Keratinocyte (primary cell): ENCODE measurements around the gene NSF. TPM values are rescaled to one million over a fixed set of nuclear protein-coding genes. Genes with fewer than 3 reads are reported as not detected.

Experiments used
- DNase-seq: peaks from one replicate; pipeline ENCODE4 v3.0.0-alpha.2; 2011; ENCODE audit warnings: low read depth, missing footprints, low spot score
- FAIRE-seq: peaks from 2 replicates; lab custom pipeline; 2011; peaks lifted over from hg19 to GRCh38; lab: Jason Lieb, UNC
- H2AFZ ChIP-seq: 2 replicates; pipeline ENCODE4 v1.6.0; 2012; ENCODE audit warnings: low read length, control low read depth, inconsistent platforms; ENCODE audit not compliant: control insufficient read depth
- H3K27ac ChIP-seq: 2 replicates; pipeline ENCODE4 v1.5.1; 2011; ENCODE audit warnings: low read length; ENCODE audit not compliant: control insufficient read depth, insufficient read depth
- H3K27me3 ChIP-seq: 3 replicates; pipeline ENCODE4 v1.6.0; 2011; ENCODE audit warnings: low read length; ENCODE audit not compliant: control insufficient read depth, insufficient read depth; ENCODE audit errors: extremely low read depth
- H3K36me3 ChIP-seq, 2 experiments: 2 replicates in 1 of 2; 3 replicates in 1 of 2; pipeline ENCODE4 v1.5.1; 2011; ENCODE audit warnings: low read length in 2 of 2, mild to moderate bottlenecking in 1 of 2; ENCODE audit not compliant: control insufficient read depth in 2 of 2, insufficient read depth in 2 of 2; ENCODE audit errors: extremely low read depth in 1 of 2
- H3K4me1 ChIP-seq: 3 replicates; pipeline ENCODE4 v1.5.1; 2011; ENCODE audit warnings: low read length; ENCODE audit not compliant: control insufficient read depth, insufficient read depth; ENCODE audit errors: extremely low read depth
- H3K4me2 ChIP-seq: 3 replicates; pipeline ENCODE4 v1.6.0; 2011; ENCODE audit warnings: low read depth, low read length; ENCODE audit not compliant: control insufficient read depth, insufficient read depth; ENCODE audit errors: extremely low read depth
- H3K4me3 ChIP-seq, 3 experiments: fragments of 200-600 bp in 1 of 3; sonication (generic) in 1 of 3; 2 replicates in 2 of 3; 3 replicates in 1 of 3; pipeline ENCODE4 v1.5.1; 2011 to 2016; ENCODE audit warnings: low read length in 3 of 3, mild to moderate bottlenecking in 3 of 3, control low read depth in 2 of 3, inconsistent platforms in 1 of 3, low read depth in 1 of 3, mixed read lengths in 1 of 3, mixed run types in 1 of 3, moderate library complexity in 1 of 3; ENCODE audit not compliant: control insufficient read depth in 2 of 3, insufficient read depth in 2 of 3; ENCODE audit errors: extremely low read depth in 1 of 3
- H3K79me2 ChIP-seq: 2 replicates; pipeline ENCODE4 v1.6.0; 2012; ENCODE audit warnings: low read length; ENCODE audit not compliant: control insufficient read depth, insufficient read depth
- H3K9ac ChIP-seq: 3 replicates; pipeline ENCODE4 v1.6.0; 2011; ENCODE audit warnings: low read length; ENCODE audit not compliant: control insufficient read depth, insufficient read depth; ENCODE audit errors: extremely low read depth
- H3K9me1 ChIP-seq: 3 replicates; pipeline ENCODE4 v1.6.0; 2011; ENCODE audit warnings: low read length; ENCODE audit not compliant: control insufficient read depth, insufficient read depth; ENCODE audit errors: extremely low read depth
- H3K9me3 ChIP-seq: 2 replicates; pipeline ENCODE4 v1.5.1; 2012; ENCODE audit warnings: low read depth, low read length; ENCODE audit not compliant: control insufficient read depth
- H4K20me1 ChIP-seq: 3 replicates; pipeline ENCODE4 v1.6.0; 2011; ENCODE audit warnings: low read length; ENCODE audit not compliant: control insufficient read depth, insufficient read depth; ENCODE audit errors: extremely low read depth
- EZH2 ChIP-seq: IDR thresholded peaks from one replicate; pipeline ENCODE4 v1.6.1; 2012; ENCODE audit warnings: inconsistent platforms, mild to moderate bottlenecking, low read length, moderate library complexity
- dilution Hi-C: fragments of 300-500 bp; cut with MboI; formaldehyde crosslinking; loops from one replicate; pipeline ENCODE4 v1.7.0; 2020; ENCODE audit warnings: low sequenced_read_pairs; ENCODE audit not compliant: extremely low pct_ligation_motif_present
- polyA plus RNA-seq, 5 experiments: library from polyadenylated mRNA; depleted of rRNA in 3 of 5; stranded (reverse) in 3 of 5; stranded (forward) in 1 of 5; unstranded in 1 of 5; fragments of >200 nt; gene quantifications; 1 replicate in 1 of 5; 2 replicates in 3 of 5; 3 replicates in 1 of 5; pipeline versions ENCODE4 v1.2.1 to v1.2.3, GENCODE V29; 2011 to 2012; ENCODE audit warnings: missing spikeins in 2 of 5, low read depth in 1 of 5, low replicate concordance in 1 of 5
- TF ChIP-seq, protein P1 (sequence below), 3 experiments: IDR thresholded peaks in 1 of 3; conservative IDR thresholded peaks in 1 of 3; optimal IDR thresholded peaks in 1 of 3; 2 replicates in 2 of 3; 3 replicates in 1 of 3; pipeline versions ENCODE3 to v1.5.1; 2011; ENCODE audit warnings: low read length in 3 of 3, mild to moderate bottlenecking in 3 of 3, moderate library complexity in 2 of 3, control low read depth in 1 of 3, inconsistent platforms in 1 of 3; ENCODE audit not compliant: insufficient read depth in 2 of 3; ENCODE audit errors: extremely low read depth in 1 of 3

NSF gene
- polyA plus RNA-seq, 1 donor (not counting 4 experiments of a cell fraction or from before 2014, with no cell fraction given) = 32.3 TPM

DNA sequence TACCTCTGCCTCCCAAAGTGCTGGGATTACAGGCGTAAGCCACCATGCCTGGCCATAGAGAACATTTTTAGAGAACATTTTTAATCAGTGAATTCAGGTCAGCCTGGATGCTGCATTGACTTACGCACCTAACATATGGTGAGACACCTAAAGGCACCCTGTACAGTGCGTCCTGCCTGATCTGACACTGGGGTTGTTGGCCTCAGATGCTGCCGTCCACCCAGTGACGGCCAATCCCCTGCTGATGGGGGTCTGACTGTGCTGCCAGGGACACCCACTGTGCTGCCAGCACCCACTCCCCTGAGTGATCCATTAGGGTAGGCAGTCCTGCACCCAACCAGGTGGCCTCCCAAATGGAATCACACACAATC lies 189.5 kb downstream of the NSF start:
- Histone ChIP-seq H3K4me2 (no peak overlapping the region), H3K4me3 (no peak overlapping the region), H3K36me3 (no peaks in the 10 kb centered on the region), H3K4me1 (peaks cover 20% of the 10 kb centered on the region), H3K9ac (no peak overlapping the region), H3K79me2 (no peaks in the 10 kb centered on the region), H4K20me1 (no peaks in the 10 kb centered on the region), H3K9me1 (no peaks in the 10 kb centered on the region), H3K9me3 (no peaks in the 10 kb centered on the region), H3K27me3 (peaks cover 3% of the 10 kb centered on the region), H2AFZ (no peak overlapping the region), H3K27ac (no peak overlapping the region)
- DNase-seq (no peak), FAIRE-seq (no peak)
- TF ChIP-seq, protein P1, sequence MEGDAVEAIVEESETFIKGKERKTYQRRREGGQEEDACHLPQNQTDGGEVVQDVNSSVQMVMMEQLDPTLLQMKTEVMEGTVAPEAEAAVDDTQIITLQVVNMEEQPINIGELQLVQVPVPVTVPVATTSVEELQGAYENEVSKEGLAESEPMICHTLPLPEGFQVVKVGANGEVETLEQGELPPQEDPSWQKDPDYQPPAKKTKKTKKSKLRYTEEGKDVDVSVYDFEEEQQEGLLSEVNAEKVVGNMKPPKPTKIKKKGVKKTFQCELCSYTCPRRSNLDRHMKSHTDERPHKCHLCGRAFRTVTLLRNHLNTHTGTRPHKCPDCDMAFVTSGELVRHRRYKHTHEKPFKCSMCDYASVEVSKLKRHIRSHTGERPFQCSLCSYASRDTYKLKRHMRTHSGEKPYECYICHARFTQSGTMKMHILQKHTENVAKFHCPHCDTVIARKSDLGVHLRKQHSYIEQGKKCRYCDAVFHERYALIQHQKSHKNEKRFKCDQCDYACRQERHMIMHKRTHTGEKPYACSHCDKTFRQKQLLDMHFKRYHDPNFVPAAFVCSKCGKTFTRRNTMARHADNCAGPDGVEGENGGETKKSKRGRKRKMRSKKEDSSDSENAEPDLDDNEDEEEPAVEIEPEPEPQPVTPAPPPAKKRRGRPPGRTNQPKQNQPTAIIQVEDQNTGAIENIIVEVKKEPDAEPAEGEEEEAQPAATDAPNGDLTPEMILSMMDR (optimal IDR thresholded peaks at IDR 0.05 in 1 of 3, IDR thresholded peaks at IDR 0.05 in 1 of 3, conservative IDR thresholded peaks at IDR 0.05 in 1 of 3; ENCODE audit: extremely low read depth in 1 of 3, insufficient read depth in 2 of 3, low read length in 3 of 3) = no peak
- TF ChIP-seq EZH2 = no peak
- dilution Hi-C loops = no loop called here

DNA sequence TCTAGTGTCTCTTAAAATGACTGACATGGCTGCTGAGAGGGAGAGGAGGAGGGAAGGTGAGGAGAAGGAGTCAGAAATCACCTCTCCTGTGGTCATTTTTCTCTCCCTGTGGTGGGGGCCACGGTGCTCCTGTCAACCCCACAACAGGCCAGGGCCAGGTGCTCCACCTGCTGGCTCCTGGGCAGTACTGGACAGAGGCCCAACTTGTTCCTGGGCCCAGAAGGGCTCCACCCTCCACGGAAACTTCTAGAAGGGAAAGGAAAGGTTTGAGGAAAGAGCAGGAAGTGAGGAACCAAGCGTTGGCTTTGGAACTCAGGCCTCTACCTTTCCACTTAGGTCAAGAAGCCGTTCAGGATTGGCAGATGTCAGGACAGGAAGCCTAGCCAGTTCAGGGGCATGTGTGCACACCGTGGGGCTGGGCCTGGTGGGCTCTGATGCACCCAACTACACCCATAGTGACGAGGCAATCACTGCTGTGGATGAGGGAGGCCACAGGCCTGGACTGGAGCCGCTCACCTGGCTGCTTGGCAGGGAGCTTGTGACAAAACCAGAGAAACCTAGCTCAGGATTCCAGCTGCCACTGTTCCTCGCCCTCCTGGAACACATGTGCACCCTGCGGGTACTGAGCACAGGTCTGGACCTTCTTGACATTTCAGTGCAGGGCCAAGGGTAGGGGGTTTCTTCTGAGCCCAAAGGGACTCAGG lies 191.9 kb downstream of the NSF start:
- peaks cover 20% of the 10 kb centered on the region for H3K4me1 ChIP-seq
- no peaks in the 10 kb centered on the region for H3K9me1 ChIP-seq
- H3K27me3 ChIP-seq = peaks cover 3% of the 10 kb centered on the region
- TF ChIP-seq, protein P1 (optimal IDR thresholded peaks at IDR 0.05 in 1 of 3, IDR thresholded peaks at IDR 0.05 in 1 of 3, conservative IDR thresholded peaks at IDR 0.05 in 1 of 3; ENCODE audit: extremely low read depth in 1 of 3, insufficient read depth in 2 of 3, low read length in 3 of 3) = peak; percentile 85 to 87 (median 86)
- TF ChIP-seq EZH2 = no peak
- H3K36me3 ChIP-seq = no peaks in the 10 kb centered on the region
- peak overlapping the region; percentile 86 for H2AFZ ChIP-seq
- no peaks in the 10 kb centered on the region for H4K20me1 ChIP-seq
- no peaks in the 10 kb centered on the region for H3K79me2 ChIP-seq
- H3K27ac ChIP-seq = no peak overlapping the region
- H3K9ac ChIP-seq = no peak overlapping the region
- no peak overlapping the region for H3K4me3 ChIP-seq
- H3K4me2 ChIP-seq = no peak overlapping the region
- dilution Hi-C loops = no loop called here
- FAIRE-seq (peak; percentile 52), DNase-seq (no peak)
- no peaks in the 10 kb centered on the region for H3K9me3 ChIP-seq
